GM08714 (cell line): ENCODE measurements around the gene EDAR.

Experiments
- H3K4me3 ChIP-seq: fragments of 200-500 bp; sonication (Bioruptor generic); 2 replicates; pipeline ENCODE4 v1.5.1; 2014; ENCODE audit warnings: mild to moderate bottlenecking, low read length, inconsistent platforms
- ZNF274 ChIP-seq: IDR thresholded peaks from 2 replicates; pipeline ENCODE4 v1.6.1; 2012; ENCODE audit warnings: mild to moderate bottlenecking, low read depth, low read length

The EDAR gene

DNA sequence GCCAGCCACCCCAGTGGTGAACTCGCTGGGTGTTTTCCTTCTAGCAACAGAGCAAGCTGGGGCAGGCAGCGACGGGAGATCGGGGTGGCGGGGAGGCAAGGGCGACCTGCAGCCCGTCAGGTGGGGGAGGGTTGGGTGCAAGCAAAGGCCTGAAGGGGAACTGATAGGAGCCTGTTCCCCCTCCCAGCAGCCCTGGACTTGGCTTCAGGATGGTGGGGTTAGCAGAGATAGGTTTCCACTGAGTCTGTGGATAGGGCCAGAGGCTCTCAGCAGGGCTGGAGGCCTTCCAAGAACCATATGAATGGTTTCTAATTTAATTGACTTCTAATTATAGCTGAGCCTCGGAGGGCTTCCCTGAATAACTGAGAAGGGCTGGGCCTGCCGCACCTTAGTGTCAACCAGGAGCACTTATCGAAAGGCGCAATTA, 55.3 kb downstream of the EDAR start:
- TF ChIP-seq ZNF274 = no peak

GRCh38 chr2:108932736-108933332, 56.2 kb downstream of the EDAR start:
- no peak overlapping the region for H3K4me3 ChIP-seq
- no peak for TF ChIP-seq ZNF274

More for the DNA sequence above, 55.3 kb downstream of the EDAR start:
- no peak overlapping the region for H3K4me3 ChIP-seq

DNA sequence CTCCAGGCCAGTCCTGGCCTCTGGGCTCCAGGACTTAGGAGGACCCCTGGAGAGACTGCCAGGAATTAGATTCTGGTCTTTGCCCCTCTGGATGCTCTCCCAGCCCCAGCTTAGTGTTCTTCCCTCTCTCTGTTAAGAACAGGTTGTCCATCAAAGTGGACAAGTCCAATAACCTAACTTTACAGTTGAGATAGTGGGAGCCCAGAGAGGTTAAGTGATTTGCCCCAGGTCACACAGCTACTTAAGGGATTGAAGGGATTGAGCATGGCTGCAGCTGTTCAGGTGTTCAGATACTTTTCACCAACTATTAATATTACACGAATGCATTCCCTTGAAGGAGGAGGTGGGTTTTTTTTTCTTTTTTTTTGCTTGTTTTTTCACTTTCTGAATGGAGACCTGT, 57.6 kb downstream of the EDAR start:
- TF ChIP-seq ZNF274 = no peak
- no peak overlapping the region for H3K4me3 ChIP-seq

GRCh38 chr2:108929807-108930425, 59.1 kb downstream of the EDAR start:
- no peak overlapping the region for H3K4me3 ChIP-seq
- no peak for TF ChIP-seq ZNF274

GRCh38 chr2:108928660-108929377, 60.2 kb downstream of the EDAR start:
- no peak for TF ChIP-seq ZNF274
- no peak overlapping the region for H3K4me3 ChIP-seq

DNA sequence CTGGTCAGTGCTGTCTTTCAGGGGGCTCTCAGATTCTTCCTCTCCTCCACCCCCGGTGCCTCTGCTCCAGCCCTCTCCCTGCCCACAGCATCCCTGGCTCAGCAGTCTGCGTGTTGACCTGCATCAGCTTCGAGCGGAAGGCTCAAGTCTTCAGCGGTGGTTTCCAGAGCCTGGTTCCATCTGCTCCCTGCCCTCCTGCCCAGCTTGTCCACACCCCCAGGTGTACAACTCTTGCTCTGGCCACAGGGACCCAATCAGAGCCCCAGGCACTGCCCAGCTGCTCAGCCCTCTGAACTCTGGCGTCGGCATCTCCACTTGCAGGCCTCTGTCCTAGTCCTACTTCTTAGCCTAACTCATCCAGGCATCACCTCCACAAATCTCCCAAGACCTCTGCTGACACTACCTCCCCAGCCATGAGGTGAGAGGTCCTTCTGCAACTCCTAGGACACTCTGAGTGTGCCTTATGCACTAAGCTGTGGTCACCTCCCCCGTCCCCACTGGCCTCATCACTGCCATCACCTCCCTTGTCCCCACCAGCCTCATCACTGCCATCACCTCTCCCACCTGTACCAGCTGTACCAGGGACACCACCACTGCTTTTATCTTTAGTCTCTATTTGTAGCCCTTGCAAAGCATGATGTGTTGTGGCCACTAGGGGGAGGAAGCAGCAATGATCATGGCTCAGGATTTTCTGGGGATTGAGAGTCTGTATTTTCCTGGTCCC, 60.9 kb downstream of the EDAR start:
- TF ChIP-seq ZNF274 = no peak
- no peak overlapping the region for H3K4me3 ChIP-seq

GRCh38 chr2:108927405-108927804, 61.6 kb downstream of the EDAR start:
- TF ChIP-seq ZNF274 = no peak
- H3K4me3 ChIP-seq = no peak overlapping the region

DNA sequence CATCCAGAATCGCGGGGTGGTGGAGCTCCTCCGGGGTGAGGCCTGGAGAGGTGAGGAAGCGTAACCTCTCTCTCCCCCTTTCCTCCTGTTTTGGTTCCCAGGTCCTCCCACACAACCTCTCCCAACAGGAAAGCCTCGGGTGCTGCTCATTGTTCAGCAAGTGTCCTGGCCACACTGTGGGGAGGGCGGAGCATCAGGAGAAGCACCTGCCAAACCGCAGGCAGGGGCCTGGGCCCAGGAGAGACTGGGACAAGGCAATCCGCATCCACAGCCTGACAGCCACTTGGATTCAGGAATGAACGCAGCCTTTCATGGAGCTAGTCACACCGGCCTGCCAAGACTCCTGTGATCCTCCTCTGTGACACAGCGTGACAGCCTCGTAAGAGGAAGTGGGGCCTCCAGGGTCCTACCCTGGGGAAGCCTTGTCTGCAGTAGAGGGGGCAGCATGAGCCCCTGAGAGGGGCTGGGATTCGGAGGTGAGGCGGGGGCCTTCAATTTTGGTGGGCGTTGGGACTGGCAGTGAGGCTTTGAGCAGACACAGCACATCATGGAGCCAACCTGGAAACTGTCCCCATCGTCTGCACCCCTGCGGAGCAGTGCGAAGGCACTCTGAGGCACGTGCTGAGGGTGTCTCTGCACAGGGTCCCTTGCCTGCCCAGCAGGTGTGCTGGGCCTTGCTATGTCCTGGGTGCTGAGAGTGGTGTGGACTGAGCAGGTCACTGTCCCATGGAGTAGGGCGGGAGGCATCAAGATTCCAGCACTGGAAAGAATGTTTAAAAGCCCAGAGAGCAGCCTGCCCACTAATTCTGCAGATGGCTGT, 62.2 kb downstream of the EDAR start:
- TF ChIP-seq ZNF274 = no peak
- no peak overlapping the region for H3K4me3 ChIP-seq

DNA sequence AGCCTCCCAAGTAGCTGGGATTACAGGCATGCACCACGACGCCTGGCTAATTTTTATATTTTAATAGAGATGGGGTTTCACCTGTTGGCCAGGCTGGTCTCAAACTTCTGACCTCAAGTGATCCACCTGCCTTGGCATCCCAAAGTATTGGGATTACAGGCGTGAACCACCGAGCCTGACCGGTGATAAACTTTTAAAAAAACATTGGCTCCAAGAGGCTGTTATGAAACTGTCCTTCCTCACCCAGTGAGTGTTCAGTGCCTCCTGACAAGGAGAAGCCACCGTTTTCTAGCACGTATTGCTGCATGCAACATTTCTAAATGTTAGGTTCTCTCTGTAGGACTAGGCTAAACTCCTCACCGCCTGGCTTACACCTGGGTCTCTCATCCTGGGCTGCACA, 63.3 kb downstream of the EDAR start:
- no peak overlapping the region for H3K4me3 ChIP-seq
- TF ChIP-seq ZNF274 = no peak

GRCh38 chr2:108925286-108925685, 63.7 kb downstream of the EDAR start:
- H3K4me3 ChIP-seq = no peak overlapping the region
- TF ChIP-seq ZNF274 = no peak

DNA sequence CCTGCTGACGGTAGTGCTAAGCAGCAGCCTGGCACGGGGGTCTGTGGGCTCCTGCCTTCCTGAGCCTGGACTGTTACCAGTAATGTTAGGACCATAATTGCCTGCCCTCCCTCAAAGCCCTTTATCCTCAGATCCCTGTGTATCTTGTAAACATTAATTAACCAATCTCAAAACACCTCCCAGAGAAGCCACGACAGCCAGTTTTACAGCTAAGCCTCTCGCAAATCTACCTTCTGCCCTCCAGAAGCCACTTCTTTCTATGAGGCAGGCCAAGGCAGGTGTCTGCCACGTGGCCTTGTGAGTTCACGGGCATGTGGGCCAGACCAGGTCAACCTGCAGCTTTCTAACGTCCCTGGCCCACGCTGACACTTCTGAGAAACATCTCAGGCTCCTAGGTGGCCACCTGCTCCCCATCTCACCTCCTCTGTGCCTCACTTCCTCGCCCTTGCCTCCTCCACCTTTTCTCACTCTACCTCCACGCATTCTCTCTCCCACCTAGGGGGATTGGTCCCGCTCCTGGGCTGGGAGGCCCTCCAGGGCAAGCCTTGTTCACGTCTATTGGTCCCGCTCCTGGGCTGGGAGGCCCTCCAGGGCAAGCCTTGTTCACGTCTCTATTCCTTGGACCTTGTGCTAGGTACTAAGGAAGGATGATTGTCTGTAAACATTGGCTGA, 64.3 kb downstream of the EDAR start:
- H3K4me3 ChIP-seq = no peak overlapping the region
- no peak for TF ChIP-seq ZNF274

- TF ChIP-seq ZNF274 = no peak
- no peak overlapping the region for H3K4me3 ChIP-seq
These were observed 65.1 kb downstream of the EDAR start for GRCh38 chr2:108923736-108924579.
